Measurements from ENCODE around the gene RTN4.
"Not testable (repeated sequence)": the region's sequence is repeated elsewhere in the genome, so short reads cannot be mapped to it uniquely, and the experiment has no call there.

RTN4 gene

DNA sequence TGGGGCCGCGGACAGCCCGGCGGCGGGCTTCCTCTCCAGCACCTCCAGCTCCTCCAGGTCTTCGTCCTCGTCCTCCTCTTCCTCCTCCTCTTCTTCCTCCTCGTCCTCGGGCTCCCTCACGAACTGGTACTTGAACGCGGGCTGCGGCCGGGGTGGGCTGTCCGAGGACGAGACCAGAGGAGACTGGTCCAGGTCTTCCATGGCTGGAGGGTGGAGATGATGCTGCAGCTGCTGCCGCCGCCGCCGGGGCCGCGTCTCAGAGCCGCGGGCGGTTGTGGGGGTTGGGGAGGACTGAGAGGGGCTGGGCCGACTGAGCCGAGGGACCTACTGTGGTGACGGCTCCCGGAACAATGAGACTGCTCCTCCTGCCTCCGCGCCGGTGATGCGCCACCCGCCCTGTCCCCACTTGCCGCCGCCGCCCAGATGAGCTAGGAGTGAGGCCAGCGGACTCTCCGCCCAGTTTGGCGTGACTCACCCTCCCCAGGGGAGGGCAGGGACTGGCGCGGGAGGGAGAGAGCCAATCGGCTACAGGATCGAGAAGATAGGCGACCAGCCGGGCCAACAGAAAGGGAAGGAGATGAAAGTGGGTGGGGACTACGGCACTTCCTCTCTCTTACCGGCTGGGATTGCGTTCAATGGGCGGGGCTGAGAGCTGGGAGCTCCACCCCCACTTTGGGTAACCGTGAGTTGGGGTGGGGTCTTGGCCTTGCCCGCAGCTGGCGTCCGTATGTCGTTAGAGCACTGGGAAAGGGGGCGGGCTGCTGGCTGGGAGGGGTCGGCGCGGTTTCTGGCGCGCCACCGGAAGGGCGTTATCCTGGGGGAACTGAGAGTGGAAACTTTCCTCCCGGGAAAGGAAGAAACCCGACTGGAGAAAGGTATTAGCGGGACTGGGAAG lies at the start of gene RTN4:
Gene RTN4 (minus strand): TSS at position 352 of the 895 bp plus-strand sequence. CDS start 151 bp downstream, at position 201.
- DNase-seq, result peak; percentile 99

DNA sequence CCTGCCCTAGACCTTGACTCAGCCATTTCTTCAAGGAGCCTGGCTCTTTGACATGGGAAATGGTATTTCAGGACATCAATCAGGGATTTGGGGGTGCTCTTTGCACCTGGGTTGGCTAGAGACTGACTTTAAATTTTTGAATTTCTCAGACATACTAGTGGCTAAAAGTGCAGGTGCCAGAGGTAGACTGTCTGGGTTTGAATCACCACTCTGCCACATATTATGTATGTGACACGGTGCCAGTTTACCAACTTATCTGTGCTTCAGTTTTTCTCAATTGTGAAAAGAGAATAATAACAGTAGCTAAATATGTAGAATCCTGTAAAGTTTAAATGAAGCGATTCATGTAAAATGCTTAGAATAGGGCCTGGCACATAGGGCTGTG lies 49.2 kb upstream of the RTN4 start:
- DNase-seq, result no peak

DNA sequence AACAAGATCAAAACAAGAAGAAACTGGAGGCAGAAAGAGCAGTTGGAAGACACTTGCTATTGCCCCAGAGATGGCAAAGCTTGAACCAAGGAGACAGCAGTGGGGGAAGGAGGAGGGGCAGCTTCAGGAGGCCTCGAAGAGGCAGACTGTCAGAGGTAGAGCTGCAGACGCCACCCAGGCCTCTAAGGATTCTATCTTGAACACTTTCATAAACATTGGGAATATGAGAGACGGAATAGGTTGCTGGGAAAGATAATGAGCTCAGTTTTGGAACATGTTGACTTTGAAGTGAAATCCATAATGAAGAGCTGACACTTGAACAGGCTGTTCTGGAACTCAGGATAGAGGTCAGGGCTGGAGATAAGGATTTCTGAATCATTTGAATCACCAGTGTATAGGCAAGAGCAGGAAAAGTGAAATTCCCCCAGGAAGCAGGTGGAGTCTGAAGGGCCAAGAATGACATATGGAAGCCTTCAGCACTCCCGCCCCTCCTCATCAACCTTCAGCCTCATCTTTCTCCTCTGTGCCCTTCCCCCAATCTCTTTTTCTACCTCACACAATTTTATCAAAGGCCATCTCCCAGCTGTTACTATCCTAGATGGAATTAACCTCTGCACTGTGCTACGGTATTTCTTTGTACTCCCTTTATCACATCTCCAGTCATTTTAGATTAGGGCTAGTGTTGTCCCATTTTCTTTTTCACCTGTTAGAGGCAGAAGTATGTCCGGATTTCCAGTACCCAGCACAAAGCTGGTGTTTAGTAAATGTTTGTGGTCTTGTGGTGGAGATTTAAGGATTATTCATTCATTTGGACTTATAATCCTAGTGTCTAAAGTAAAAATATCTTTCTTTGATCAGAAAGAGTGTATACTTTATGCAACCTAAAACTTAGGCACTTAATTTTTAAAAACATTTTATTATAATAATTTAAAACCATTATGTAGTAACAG lies 47.5 kb upstream of the RTN4 start:
- peak; percentile 46 for DNase-seq

- no peak for DNase-seq
Measured at GRCh38 chr2:55097082-55097460, 46.8 kb upstream of the RTN4 start.

GRCh38 chr2:55096586-55096985 lies 46.3 kb upstream of the RTN4 start:
- no peak for DNase-seq

DNA sequence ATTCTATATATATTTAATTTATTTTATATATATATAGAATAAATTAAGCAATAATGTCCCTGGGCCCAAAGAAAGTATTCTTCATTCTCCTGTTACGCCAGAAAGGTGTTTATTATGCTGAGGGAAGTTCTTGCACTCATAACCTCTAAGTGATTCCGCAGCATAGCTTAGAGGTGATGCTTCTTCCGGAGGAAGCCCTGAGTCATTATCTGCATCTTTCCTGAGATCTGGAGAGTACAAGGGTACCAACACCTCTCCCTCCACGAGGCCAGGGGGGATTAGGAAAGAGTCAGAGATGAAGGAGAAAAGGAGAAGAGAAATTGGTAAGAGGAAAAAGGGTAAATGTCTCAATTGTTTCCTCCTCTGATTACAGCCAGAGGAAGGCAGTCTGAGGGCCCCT lies 43.1 kb upstream of the RTN4 start:
- no peak for DNase-seq

- no peak for DNase-seq
Measured at GRCh38 chr2:55092439-55092838, 42.2 kb upstream of the RTN4 start.

- DNase-seq, result not testable (repeated sequence)
Measured at GRCh38 chr2:55091681-55092080, 41.4 kb upstream of the RTN4 start.

GRCh38 chr2:55090702-55091101 lies 40.5 kb upstream of the RTN4 start:
- no peak for DNase-seq

DNA sequence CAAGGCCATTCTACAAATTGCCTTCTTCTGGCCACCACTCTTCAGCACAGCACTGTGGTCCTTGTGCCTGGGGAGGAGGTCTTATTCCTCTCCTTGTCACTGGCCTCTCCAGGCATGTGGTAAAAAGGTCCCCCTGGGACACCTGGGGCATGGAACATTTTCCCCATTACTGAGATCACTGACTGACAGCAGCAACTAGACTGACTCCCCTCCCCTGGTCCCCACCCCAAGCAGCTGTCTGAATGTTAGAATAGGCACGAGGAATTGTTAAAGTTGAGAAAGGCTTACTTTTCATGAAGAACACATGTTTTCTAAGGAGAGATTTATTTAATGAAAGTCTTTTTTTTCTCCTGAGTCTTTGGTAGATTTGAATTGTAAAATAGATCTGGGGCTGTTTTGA lies 39.5 kb upstream of the RTN4 start:
- DNase-seq, result no peak

- DNase-seq, result no peak
Measured at GRCh38 chr2:55088400-55088799, 38.1 kb upstream of the RTN4 start.

DNA sequence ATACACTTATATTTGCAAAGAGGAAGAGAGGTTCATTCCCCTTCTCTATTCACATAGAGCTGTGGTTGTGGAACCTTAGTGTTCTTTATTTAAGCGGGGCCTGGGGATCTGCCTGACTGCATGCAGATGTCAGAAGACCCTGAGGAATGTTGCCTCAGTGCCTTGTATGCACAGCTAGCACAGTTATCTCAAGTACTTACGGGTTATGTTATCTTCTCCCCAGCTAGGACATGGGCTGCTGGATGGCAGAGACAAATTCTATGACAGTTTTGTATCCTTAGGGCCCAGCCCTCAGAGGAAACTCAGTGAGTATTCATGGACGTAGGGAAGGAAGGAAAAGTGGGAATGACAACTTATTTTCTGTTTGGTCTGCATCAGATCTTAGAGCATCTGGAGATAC lies 37.7 kb upstream of the RTN4 start:
- no peak for DNase-seq

DNA sequence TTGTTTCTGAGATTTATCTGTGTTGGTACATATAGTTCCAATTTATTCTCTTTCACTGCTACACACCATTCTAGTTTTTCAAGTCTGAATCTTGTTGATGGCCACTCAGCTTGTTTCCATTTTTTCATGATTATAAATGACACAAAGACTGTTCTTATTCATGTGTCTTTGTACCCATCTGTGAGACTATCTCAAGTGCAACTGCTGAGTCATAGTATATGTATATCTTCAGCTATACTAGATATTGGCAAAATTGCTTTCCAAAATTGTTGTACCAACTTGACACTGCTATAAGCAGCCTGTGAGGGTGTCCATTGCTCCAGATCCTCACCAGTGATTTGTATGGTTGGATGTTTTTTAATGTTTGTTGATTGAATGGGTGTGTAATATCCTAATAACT lies 37.2 kb upstream of the RTN4 start:
- peak; percentile 42 for DNase-seq

- no peak for DNase-seq
Measured at GRCh38 chr2:55085113-55086040, 35.1 kb upstream of the RTN4 start.

DNA sequence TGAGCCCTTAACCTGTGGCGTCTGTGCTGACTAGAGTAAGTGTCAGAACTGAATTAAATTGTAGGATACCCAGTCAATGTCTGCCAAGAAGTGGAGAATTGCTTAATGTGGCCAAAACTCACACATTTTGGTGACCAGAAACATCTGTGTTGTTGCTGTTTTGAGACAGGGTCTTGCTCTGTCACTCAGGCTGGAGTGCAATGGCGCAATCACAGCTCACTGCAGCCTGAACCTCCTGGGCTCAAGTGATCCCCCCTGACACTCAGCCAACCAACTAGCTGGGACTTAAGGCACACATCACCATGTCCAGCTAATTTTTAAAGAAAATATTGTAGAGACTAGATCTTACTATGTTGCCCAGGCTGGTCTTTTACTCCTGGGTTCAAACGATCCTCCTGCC lies 34.4 kb upstream of the RTN4 start:
- no peak for DNase-seq

DNA sequence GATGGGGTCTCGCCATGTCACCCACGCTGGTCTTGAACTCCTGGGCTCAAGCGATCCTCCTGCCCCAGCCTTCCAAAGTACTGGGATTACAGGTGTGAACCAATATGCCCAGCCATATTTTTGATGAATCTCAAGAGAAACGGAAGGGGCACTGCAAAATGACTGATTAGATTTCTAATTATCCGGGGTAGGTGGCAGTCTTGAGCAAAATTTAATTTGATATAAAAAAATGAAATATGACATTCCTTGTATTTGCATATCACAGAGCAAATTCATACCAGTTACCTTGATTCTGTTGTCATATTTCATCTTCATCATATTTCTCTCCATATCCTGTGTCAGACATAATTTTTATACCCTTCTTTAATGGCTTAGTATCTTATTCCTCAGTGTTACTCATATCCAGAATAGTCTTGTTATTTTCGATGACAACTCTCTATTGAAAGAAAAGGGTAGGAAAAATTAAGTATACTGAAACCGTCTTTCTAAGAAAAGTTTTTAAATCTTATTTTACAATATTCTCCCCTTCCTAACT lies 30.0 kb upstream of the RTN4 start:
- DNase-seq, result no peak

- DNase-seq, result no peak
Measured at GRCh38 chr2:55078956-55079355, 28.7 kb upstream of the RTN4 start.

- DNase-seq, result no peak
Measured at GRCh38 chr2:55076721-55077120, 26.5 kb upstream of the RTN4 start.

DNA sequence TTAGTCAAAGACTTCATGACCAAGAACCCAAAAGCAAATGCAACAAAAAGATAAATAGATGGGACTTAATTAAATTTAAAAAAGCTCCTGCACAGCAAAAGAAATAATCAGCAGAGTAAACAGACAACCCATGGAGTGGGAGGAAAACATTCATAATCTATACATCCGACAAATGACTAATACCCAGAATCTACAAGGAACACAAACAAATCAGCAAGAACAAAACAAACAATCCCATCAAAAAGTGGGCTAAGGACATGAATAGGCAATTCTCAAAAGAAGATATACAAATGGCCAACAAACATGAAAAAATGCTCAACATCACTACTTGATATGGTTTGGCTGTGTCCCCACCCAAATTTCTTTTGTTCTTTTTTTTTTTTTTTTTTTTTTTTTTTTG lies 25.8 kb upstream of the RTN4 start:
- peak; percentile 33 for DNase-seq

GRCh38 chr2:55073000-55073983 lies 23.0 kb upstream of the RTN4 start:
- DNase-seq, result no peak

DNA sequence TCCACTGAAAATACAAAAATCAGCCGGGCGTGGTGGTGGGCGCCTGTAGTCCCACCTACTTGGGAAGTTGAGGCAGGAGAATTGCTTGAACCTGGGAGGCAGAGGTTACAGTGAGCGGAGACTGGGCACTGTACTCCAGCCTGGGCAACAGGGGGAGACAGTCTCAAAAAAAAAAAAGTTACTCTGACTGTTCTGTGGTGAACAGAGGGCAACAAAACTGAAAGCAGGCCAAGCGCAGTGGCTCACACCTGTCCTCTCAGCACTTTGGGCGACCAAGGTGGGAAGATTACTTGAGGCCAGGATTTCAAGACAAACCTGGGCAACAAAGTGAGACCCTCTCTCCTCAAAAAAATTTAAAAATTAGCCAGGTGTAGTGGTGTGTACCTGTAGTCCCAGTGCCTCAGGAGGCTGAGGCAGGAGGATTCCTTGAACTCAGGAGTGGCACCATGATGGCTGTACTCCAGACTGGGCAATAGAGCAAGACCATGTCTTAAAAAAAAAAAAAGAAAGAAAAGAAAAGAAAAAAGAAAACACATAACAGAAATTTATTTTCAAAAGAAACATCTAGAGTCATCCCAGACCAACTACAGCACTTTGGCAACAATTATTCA lies 13.6 kb upstream of the RTN4 start:
- DNase-seq, result no peak

Data from DMS53 (cell line).